ENCODE data around the gene FLT3.
"Not testable (repeated sequence)": the region's sequence is repeated elsewhere in the genome, so short reads cannot be mapped to it uniquely, and the experiment has no call there.

The FLT3 gene

GRCh38 chr13:28100150-28101121 is at the start of gene FLT3:
FLT3 (minus strand) TSS chr13:28100576; CDS start chr13:28100510, 66 bp downstream.
- no peaks in the 10 kb centered on the region for H3K36me3 ChIP-seq (ENCODE audit: control insufficient read depth, insufficient read depth, low read length)
- H3K4me1 ChIP-seq (ENCODE audit: control insufficient read depth, insufficient read depth, low read length), result no peaks in the 10 kb centered on the region
- H3K4me3 ChIP-seq (ENCODE audit: low read length), result peak within 1 kb of the TSS; percentile 43; the same call in 1 of the 2 replicates
- no peak for DNase-seq (ENCODE audit: low read depth, low spot score)
- no CpG with 5 or more reads among the region's 106 CpGs for WGBS (ENCODE audit: insufficient coverage, insufficient read length)
- H3K27me3 ChIP-seq (ENCODE audit: control insufficient read depth, insufficient read depth, low read length), result peaks cover 10% of the 10 kb centered on the region
- H3K9me3 ChIP-seq (ENCODE audit: control insufficient read depth, insufficient read depth, low read length), result no peaks in the 10 kb centered on the region
- H3K27ac ChIP-seq (ENCODE audit: low read length), result no peak within 1 kb of the TSS

- no peak for DNase-seq (ENCODE audit: low read depth, low spot score)
- Histone ChIP-seq H3K27ac (ENCODE audit: low read length) (no peak overlapping the region), H3K4me1 (ENCODE audit: control insufficient read depth, insufficient read depth, low read length) (no peaks in the 10 kb centered on the region), H3K36me3 (ENCODE audit: control insufficient read depth, insufficient read depth, low read length) (no peaks in the 10 kb centered on the region; the same call in 1 of the 2 replicates), H3K27me3 (ENCODE audit: control insufficient read depth, insufficient read depth, low read length) (no peaks in the 10 kb centered on the region), H3K4me3 (ENCODE audit: low read length) (no peak overlapping the region), H3K9me3 (ENCODE audit: control insufficient read depth, insufficient read depth, low read length) (no peaks in the 10 kb centered on the region)
- no CpG with 5 or more reads among the region's 1 CpG for WGBS (ENCODE audit: insufficient coverage, insufficient read length)
Measured at GRCh38 chr13:28147495-28147894, 47.1 kb upstream of the FLT3 start.

- Histone ChIP-seq H3K4me1 (ENCODE audit: control insufficient read depth, insufficient read depth, low read length) (no peaks in the 10 kb centered on the region), H3K27me3 (ENCODE audit: control insufficient read depth, insufficient read depth, low read length) (no peaks in the 10 kb centered on the region), H3K27ac (ENCODE audit: low read length) (no peak overlapping the region), H3K9me3 (ENCODE audit: control insufficient read depth, insufficient read depth, low read length) (no peaks in the 10 kb centered on the region), H3K36me3 (ENCODE audit: control insufficient read depth, insufficient read depth, low read length) (no peaks in the 10 kb centered on the region; the same call in 1 of the 2 replicates), H3K4me3 (ENCODE audit: low read length) (no peak overlapping the region)
- no CpG with 5 or more reads among the region's 6 CpGs for WGBS (ENCODE audit: insufficient coverage, insufficient read length)
- DNase-seq (ENCODE audit: low read depth, low spot score), result no peak
Measured at GRCh38 chr13:28145049-28145448, 44.7 kb upstream of the FLT3 start.

GRCh38 chr13:28141542-28141941 is 41.2 kb upstream of the FLT3 start:
- H3K27me3 ChIP-seq (ENCODE audit: control insufficient read depth, insufficient read depth, low read length); H3K9me3 ChIP-seq (ENCODE audit: control insufficient read depth, insufficient read depth, low read length); H3K36me3 ChIP-seq (ENCODE audit: control insufficient read depth, insufficient read depth, low read length); DNase-seq (ENCODE audit: low read depth, low spot score); H3K4me3 ChIP-seq (ENCODE audit: low read length); H3K4me1 ChIP-seq (ENCODE audit: control insufficient read depth, insufficient read depth, low read length); H3K27ac ChIP-seq (ENCODE audit: low read length): not testable (repeated sequence)
- WGBS (ENCODE audit: insufficient coverage, insufficient read length), result no CpG with 5 or more reads among the region's 10 CpGs

DNA sequence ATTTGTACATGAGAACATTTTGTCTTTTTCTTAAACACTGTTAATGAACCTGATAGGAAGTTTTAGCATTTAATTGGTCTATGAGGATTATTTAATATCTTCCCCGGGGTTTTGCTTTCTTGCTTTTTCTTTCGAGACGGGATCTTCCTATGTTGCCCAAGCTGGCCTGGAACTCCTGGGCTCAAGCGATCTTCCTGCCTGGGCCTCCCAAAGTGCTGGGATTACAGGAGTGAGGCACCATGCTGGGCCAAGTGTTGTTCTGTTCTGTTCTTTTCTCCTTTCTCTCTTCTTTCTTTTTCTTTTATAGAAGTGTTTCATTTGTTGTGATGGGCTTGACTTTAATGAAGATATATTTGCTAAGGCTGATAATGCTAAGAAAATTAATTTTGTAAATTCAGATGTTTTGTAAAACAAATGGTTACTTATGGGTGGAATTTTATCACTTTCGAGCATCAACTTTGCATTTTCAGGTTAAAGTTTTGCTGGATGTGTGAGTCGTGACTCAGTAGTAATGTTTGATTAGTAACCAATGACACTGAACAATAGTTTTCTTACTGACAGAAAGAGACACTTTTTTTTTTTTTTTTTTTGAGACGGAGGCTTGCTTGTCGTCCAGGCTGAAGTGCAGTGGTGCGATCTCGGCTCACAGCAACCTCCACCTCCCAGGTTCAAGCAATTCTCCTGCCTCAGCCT is 40.2 kb upstream of the FLT3 start:
- Histone ChIP-seq H3K36me3 (ENCODE audit: control insufficient read depth, insufficient read depth, low read length) (no peaks in the 10 kb centered on the region), H3K4me3 (ENCODE audit: low read length) (no peak overlapping the region; the same call in 1 of the 2 replicates), H3K9me3 (ENCODE audit: control insufficient read depth, insufficient read depth, low read length) (no peaks in the 10 kb centered on the region), H3K4me1 (ENCODE audit: control insufficient read depth, insufficient read depth, low read length) (no peaks in the 10 kb centered on the region), H3K27ac (ENCODE audit: low read length) (no peak overlapping the region), H3K27me3 (ENCODE audit: control insufficient read depth, insufficient read depth, low read length) (no peaks in the 10 kb centered on the region)
- no peak for DNase-seq (ENCODE audit: low read depth, low spot score)
- WGBS (ENCODE audit: insufficient coverage, insufficient read length), result no CpG with 5 or more reads among the region's 10 CpGs

DNA sequence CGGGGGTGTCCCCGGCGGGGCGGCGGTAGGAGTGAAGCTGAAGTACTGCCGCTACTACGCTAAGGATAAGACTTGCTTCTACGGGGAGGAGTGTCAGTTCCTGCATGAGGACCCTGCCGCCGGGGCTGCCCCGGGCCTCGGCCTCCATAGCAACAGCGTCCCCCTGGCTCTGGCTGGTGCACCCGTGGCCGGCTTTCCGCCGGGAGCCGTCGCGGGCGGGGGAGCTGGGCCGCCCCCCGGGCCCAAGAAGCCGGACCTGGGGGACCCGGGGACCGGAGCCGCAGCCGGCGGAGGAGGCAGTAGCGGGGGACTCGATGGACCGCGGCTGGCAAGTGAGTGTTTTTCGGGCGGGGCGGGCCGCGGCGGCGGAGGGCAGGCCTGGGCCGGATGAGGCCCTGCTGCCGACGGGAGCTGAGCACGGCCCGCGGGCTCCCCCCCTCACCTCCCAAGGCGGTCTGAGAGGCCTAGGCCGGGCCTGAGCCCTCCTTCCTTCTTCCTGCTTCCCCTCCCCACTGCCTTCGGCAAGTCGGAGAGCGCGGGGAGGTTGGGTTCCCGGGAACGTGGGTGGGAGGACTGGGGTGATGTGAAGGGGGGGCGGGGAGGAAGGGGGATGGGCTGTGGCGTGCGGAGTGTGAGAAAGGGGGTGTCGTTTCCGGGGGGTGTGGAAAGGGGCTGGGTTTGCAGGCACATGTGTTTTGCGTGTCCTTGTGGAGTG is 38.5 kb upstream of the FLT3 start:
- Histone ChIP-seq H3K9me3 (ENCODE audit: control insufficient read depth, insufficient read depth, low read length) (no peaks in the 10 kb centered on the region), H3K4me1 (ENCODE audit: control insufficient read depth, insufficient read depth, low read length) (no peaks in the 10 kb centered on the region), H3K27me3 (ENCODE audit: control insufficient read depth, insufficient read depth, low read length) (no peaks in the 10 kb centered on the region), H3K36me3 (ENCODE audit: control insufficient read depth, insufficient read depth, low read length) (no peaks in the 10 kb centered on the region), H3K4me3 (ENCODE audit: low read length) (peak overlapping the region; percentile 73), H3K27ac (ENCODE audit: low read length) (no peak overlapping the region)
- no CpG with 5 or more reads among the region's 60 CpGs for WGBS (ENCODE audit: insufficient coverage, insufficient read length)
- no peak for DNase-seq (ENCODE audit: low read depth, low spot score)

- no peak for DNase-seq (ENCODE audit: low read depth, low spot score)
- Histone ChIP-seq H3K9me3 (ENCODE audit: control insufficient read depth, insufficient read depth, low read length) (no peaks in the 10 kb centered on the region), H3K4me3 (ENCODE audit: low read length) (peak within 1 kb of the TSS; percentile 73), H3K27ac (ENCODE audit: low read length) (no peak within 1 kb of the TSS), H3K4me1 (ENCODE audit: control insufficient read depth, insufficient read depth, low read length) (no peaks in the 10 kb centered on the region), H3K36me3 (ENCODE audit: control insufficient read depth, insufficient read depth, low read length) (no peaks in the 10 kb centered on the region), H3K27me3 (ENCODE audit: control insufficient read depth, insufficient read depth, low read length) (no peaks in the 10 kb centered on the region)
- no CpG with 5 or more reads among the region's 84 CpGs for WGBS (ENCODE audit: insufficient coverage, insufficient read length)
Measured at GRCh38 chr13:28138012-28138755, 37.8 kb upstream of the FLT3 start, which contains the start of gene PAN3. PAN3 (plus strand) TSS chr13:28138545; CDS start chr13:28138658, 113 bp downstream.

DNA sequence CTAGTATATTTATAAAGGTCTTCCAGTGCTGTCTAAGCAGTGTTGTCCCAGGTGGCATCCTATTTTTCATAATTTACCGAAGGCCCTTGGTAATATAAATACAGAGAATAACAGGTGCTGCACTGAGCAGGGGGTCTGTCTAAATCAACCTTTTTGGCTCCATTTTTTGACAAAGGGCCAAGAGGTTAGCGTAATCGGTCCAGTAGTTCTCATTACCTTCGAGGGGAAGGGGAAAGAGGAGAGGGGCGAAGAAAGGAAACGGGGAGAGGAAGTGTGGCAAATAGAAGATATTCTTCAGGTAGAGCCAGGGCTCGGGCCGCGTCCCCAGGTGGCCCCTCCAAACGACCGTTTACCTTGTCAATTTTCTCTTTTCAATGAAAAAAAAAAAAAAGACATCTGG is 37.2 kb upstream of the FLT3 start:
- Histone ChIP-seq H3K9me3 (ENCODE audit: control insufficient read depth, insufficient read depth, low read length) (no peaks in the 10 kb centered on the region), H3K4me1 (ENCODE audit: control insufficient read depth, insufficient read depth, low read length) (no peaks in the 10 kb centered on the region), H3K36me3 (ENCODE audit: control insufficient read depth, insufficient read depth, low read length) (no peaks in the 10 kb centered on the region), H3K27me3 (ENCODE audit: control insufficient read depth, insufficient read depth, low read length) (no peaks in the 10 kb centered on the region), H3K27ac (ENCODE audit: low read length) (no peak overlapping the region), H3K4me3 (ENCODE audit: low read length) (peak overlapping the region; percentile 73; the same call in 1 of the 2 replicates)
- no peak for DNase-seq (ENCODE audit: low read depth, low spot score)
- WGBS (ENCODE audit: insufficient coverage, insufficient read length), result no CpG with 5 or more reads among the region's 11 CpGs

DNA sequence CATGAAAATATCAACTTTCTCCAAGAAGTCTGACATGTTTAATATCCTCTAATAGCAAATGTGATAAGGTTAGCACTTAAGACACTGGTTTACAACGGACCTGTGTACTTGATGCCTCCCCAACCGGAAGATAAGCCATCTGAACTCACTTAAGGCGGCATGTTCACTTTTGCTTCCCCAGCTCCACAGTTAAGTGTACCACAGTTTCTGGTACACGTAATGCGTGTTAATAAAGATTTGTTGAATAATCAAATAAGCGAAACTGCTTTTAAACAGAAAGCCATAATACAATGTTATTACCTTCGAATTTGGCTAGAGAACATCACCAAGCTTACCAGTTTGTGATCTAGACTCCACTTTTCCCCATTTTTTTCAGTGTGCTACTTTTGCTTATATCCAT is 36.5 kb upstream of the FLT3 start:
- no peak overlapping the region for H3K27ac ChIP-seq (ENCODE audit: low read length)
- no peaks in the 10 kb centered on the region for H3K36me3 ChIP-seq (ENCODE audit: control insufficient read depth, insufficient read depth, low read length)
- H3K4me1 ChIP-seq (ENCODE audit: control insufficient read depth, insufficient read depth, low read length), result no peaks in the 10 kb centered on the region
- no peak overlapping the region for H3K4me3 ChIP-seq (ENCODE audit: low read length)
- no peak for DNase-seq (ENCODE audit: low read depth, low spot score)
- H3K9me3 ChIP-seq (ENCODE audit: control insufficient read depth, insufficient read depth, low read length), result no peaks in the 10 kb centered on the region
- no CpG with 5 or more reads among the region's 7 CpGs for WGBS (ENCODE audit: insufficient coverage, insufficient read length)
- H3K27me3 ChIP-seq (ENCODE audit: control insufficient read depth, insufficient read depth, low read length), result no peaks in the 10 kb centered on the region
